Caco-2 (cell line): ENCODE data around the gene ATP7B. TPM values are rescaled to one million over a fixed set of nuclear protein-coding genes. Genes with fewer than 3 reads are reported as not detected.

Experiments used
- BruUV-seq: library from RNA; stranded (reverse); fragments of 400-500 nt; replicated peaks from 2 replicates; lab custom pipeline; 2021; lab: Mats Ljungman, UMichigan
- CTCF ChIA-PET: fragments of 300-600 bp; sonication (Branson Sonifier 250); formaldehyde crosslinking; loops from one replicate; lab custom pipeline; 2022; ENCODE audit warnings: antibody characterized with exemption; lab: Charles Lee
- POLR2A ChIA-PET: fragments of 300-600 bp; sonication (Branson Sonifier 250); formaldehyde crosslinking; loops from one replicate; lab custom pipeline; 2022; ENCODE audit warnings: antibody characterized with exemption; lab: Charles Lee
- DNase-seq, 2 experiments: peaks; one replicate each; pipeline versions ENCODE4 v3.0.0 to v3.0.0-alpha.2; 2020 to 2022
- H3K27me3 ChIP-seq: replicated peaks from 2 replicates; pipeline ENCODE4 v1.6.0; 2011; ENCODE audit warnings: low read length; ENCODE audit not compliant: control insufficient read depth, insufficient read depth
- H3K36me3 ChIP-seq: 2 replicates; pipeline ENCODE4 v1.5.1; 2011; ENCODE audit warnings: low read length; ENCODE audit not compliant: control insufficient read depth, insufficient read depth
- H3K4me1 ChIP-seq: fragments of 250-450 bp; sonication (Bioruptor Pico); 2 replicates; pipeline ENCODE4 v1.5.1; 2020; ENCODE audit warnings: mild to moderate bottlenecking
- H3K4me3 ChIP-seq: 2 replicates; pipeline ENCODE4 v1.5.1; 2011; ENCODE audit warnings: low read depth, mild to moderate bottlenecking, control low read depth, low read length
- H3K9me3 ChIP-seq: fragments of 250-450 bp; sonication (Bioruptor Pico); 2 replicates; pipeline ENCODE4 v1.5.1; 2020; ENCODE audit warnings: mild to moderate bottlenecking, moderate library complexity
- H3K27ac Mint-ChIP-seq: one replicate; pipeline ENCODE4 v1.8.0; 2022; ENCODE audit warnings: mixed read lengths; ENCODE audit not compliant: unreplicated experiment
- H3K27me3 Mint-ChIP-seq: one replicate; pipeline ENCODE4 v1.8.0; 2022; ENCODE audit warnings: mixed read lengths; ENCODE audit not compliant: insufficient read depth, unreplicated experiment
- H3K36me3 Mint-ChIP-seq: one replicate; pipeline ENCODE4 v1.8.0; 2022; ENCODE audit warnings: mild to moderate bottlenecking, mixed read lengths; ENCODE audit not compliant: insufficient read depth, unreplicated experiment
- H3K4me1 Mint-ChIP-seq: one replicate; pipeline ENCODE4 v1.8.0; 2022; ENCODE audit warnings: low read depth, mixed read lengths; ENCODE audit not compliant: unreplicated experiment
- H3K4me3 Mint-ChIP-seq: one replicate; pipeline ENCODE4 v1.8.0; 2022; ENCODE audit warnings: mild to moderate bottlenecking, moderate library complexity, mixed read lengths; ENCODE audit not compliant: unreplicated experiment
- H3K9me3 Mint-ChIP-seq: one replicate; pipeline ENCODE4 v1.8.0; 2022; ENCODE audit warnings: mixed read lengths; ENCODE audit not compliant: unreplicated experiment
- intact Hi-C: fragments of 100-400 bp; cut with micrococcal nuclease; formaldehyde crosslinking; loops from one replicate; pipeline ENCODE4 v1.10.0; 2022; ENCODE audit not compliant: unreplicated experiment
- total RNA-seq: library from RNA; stranded (reverse); gene quantifications from 2 replicates; pipeline ENCODE4 v1.2.3, GENCODE V29; 2022
- TF ChIP-seq, protein P1 (sequence below), 2 experiments: fragments of 200-600 bp in 1 of 2; IDR thresholded peaks; 1 replicate in 1 of 2; 2 replicates in 1 of 2; pipeline versions ENCODE4 v1.5.1 to v1.8.0; 2011 to 2022; ENCODE audit warnings: antibody characterized with exemption in 1 of 2, control low read depth in 1 of 2, inconsistent platforms in 1 of 2, low read depth in 1 of 2, low read length in 1 of 2, mild to moderate bottlenecking in 1 of 2, moderate library complexity in 1 of 2; ENCODE audit not compliant: insufficient read depth in 1 of 2, severe bottlenecking in 1 of 2, unreplicated experiment in 1 of 2

ATP7B gene
- total RNA-seq, 1 experiment from 2014 or later: 50.7 TPM

DNA sequence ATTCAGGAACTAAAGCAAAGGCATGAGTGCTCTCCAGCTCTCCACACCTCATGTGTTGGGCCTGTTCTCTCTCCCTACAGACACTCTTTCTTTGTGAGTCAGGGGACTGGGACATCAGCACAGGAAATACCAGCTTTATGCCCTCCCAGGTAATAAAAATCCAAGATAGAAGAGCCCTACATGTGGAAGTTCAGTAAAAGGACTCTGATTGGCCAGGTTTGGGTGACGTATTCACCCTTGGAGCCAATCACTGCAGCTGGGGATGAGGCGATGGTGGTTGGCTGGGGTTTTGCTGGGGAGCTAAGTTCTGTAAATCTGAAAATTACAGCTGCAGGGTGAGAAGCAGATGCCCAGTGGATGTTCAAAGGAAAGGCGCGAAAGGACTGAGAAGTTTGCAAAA lies 117.0 kb downstream of the ATP7B start:
- Mint-ChIP-seq H3K4me3 (no peak overlapping the region), H3K9me3 (no peaks in the 10 kb centered on the region), H3K27ac (no peak overlapping the region), H3K27me3 (no peaks in the 10 kb centered on the region), H3K36me3 (no peaks in the 10 kb centered on the region), H3K4me1 (peaks cover 8% of the 10 kb centered on the region)
- intact Hi-C loops: no loop called here
- Histone ChIP-seq H3K9me3 (no peaks in the 10 kb centered on the region), H3K27me3 (no peaks in the 10 kb centered on the region), H3K4me3 (no peak overlapping the region), H3K4me1 (no peaks in the 10 kb centered on the region), H3K36me3 (no peaks in the 10 kb centered on the region)
- no peak for DNase-seq
- TF ChIP-seq, protein P1, sequence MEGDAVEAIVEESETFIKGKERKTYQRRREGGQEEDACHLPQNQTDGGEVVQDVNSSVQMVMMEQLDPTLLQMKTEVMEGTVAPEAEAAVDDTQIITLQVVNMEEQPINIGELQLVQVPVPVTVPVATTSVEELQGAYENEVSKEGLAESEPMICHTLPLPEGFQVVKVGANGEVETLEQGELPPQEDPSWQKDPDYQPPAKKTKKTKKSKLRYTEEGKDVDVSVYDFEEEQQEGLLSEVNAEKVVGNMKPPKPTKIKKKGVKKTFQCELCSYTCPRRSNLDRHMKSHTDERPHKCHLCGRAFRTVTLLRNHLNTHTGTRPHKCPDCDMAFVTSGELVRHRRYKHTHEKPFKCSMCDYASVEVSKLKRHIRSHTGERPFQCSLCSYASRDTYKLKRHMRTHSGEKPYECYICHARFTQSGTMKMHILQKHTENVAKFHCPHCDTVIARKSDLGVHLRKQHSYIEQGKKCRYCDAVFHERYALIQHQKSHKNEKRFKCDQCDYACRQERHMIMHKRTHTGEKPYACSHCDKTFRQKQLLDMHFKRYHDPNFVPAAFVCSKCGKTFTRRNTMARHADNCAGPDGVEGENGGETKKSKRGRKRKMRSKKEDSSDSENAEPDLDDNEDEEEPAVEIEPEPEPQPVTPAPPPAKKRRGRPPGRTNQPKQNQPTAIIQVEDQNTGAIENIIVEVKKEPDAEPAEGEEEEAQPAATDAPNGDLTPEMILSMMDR (IDR thresholded peaks at IDR 0.05; ENCODE audit: insufficient read depth in 1 of 2, low read depth in 1 of 2, low read length in 1 of 2, severe bottlenecking in 1 of 2, unreplicated experiment in 1 of 2): no peak
- POLR2A ChIA-PET: no interaction called here
- BruUV-seq: no TSS peak
- CTCF ChIA-PET: interaction anchor here (3.4 kb wide), 1 partner anchor 234 kb away, joined by 34 read pairs; the partner anchor contains the start of gene NEK5

DNA sequence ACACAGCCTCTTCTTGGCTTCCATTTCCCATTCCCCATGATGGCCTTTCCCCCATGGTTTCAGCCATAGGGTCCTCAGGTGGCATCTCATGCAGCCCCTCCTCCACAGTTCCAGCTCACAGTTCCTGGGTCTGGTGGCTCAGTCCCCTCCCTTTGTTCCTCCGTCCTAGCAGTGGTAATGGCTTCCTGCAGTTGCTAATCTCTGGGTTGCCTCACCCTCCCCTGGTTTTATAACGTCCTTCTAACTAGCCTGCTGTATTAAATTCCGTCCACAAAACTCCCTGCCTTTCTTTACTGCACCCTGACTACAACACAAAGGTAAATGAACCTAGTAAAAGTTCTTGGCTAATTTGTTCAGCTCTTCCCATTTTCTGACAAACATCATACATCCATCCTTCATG lies 118.6 kb downstream of the ATP7B start:
- no peaks in the 10 kb centered on the region for H3K27me3 Mint-ChIP-seq
- H3K4me1 ChIP-seq: no peaks in the 10 kb centered on the region
- peaks cover 8% of the 10 kb centered on the region for H3K4me1 Mint-ChIP-seq
- H3K9me3 ChIP-seq: no peaks in the 10 kb centered on the region
- no peak overlapping the region for H3K4me3 ChIP-seq
- H3K36me3 Mint-ChIP-seq: no peaks in the 10 kb centered on the region
- no peak overlapping the region for H3K4me3 Mint-ChIP-seq
- H3K27me3 ChIP-seq: no peaks in the 10 kb centered on the region
- ChIA-PET POLR2A (no interaction called here), CTCF (interaction anchor here (1.0 to 1.2 kb wide), 3 partner anchors 20 to 235 kb away, joined by 3 to 4 read pairs (median 3); no protein-coding TSS in a partner anchor)
- intact Hi-C loops: no loop called here
- no peak for DNase-seq
- no peaks in the 10 kb centered on the region for H3K9me3 Mint-ChIP-seq
- no peak overlapping the region for H3K27ac Mint-ChIP-seq
- TF ChIP-seq, protein P1 (IDR thresholded peaks at IDR 0.05; ENCODE audit: insufficient read depth in 1 of 2, low read depth in 1 of 2, low read length in 1 of 2, severe bottlenecking in 1 of 2, unreplicated experiment in 1 of 2): no peak
- BruUV-seq: no TSS peak
- H3K36me3 ChIP-seq: no peaks in the 10 kb centered on the region

DNA sequence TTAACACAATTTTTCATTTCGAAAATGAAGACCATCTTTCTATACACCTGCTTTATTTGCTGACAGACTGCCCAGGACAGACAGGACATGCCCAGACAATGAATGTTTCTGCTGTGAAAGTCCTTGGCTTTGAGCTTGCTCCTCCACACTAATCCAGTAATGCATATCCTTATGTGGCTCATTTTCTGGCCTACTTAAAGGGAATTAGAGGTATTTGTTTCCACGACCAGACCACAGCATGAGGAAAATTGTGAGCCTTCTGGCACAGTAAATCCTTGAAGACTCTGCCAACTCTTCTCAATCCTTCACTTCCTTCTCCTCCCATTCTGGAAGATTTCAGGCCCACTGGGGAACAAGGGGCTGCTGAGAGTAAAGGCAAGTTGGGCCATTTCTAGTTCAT lies 123.8 kb downstream of the ATP7B start:
- intact Hi-C loops: no loop called here
- Mint-ChIP-seq H3K4me3 (no peak overlapping the region), H3K36me3 (no peaks in the 10 kb centered on the region), H3K9me3 (peaks cover 7% of the 10 kb centered on the region), H3K27ac (no peak overlapping the region), H3K4me1 (no peaks in the 10 kb centered on the region), H3K27me3 (no peaks in the 10 kb centered on the region)
- no peak for DNase-seq
- Histone ChIP-seq H3K4me3 (no peak overlapping the region), H3K4me1 (no peaks in the 10 kb centered on the region), H3K36me3 (no peaks in the 10 kb centered on the region), H3K27me3 (no peaks in the 10 kb centered on the region), H3K9me3 (0 out of 2 replicates have a peak, but pooled peaks cover 5% of the 10 kb centered on the region)
- POLR2A ChIA-PET: no interaction called here
- TF ChIP-seq, protein P1 (IDR thresholded peaks at IDR 0.05; ENCODE audit: insufficient read depth in 1 of 2, low read depth in 1 of 2, low read length in 1 of 2, severe bottlenecking in 1 of 2, unreplicated experiment in 1 of 2): no peak
- no TSS peak for BruUV-seq
- CTCF ChIA-PET: no interaction called here
